ENCODE results near the gene MRPL40. TPM values are rescaled to one million over a fixed set of nuclear protein-coding genes. Genes with fewer than 3 reads are reported as not detected.

Gene MRPL40
- total RNA-seq, 1 donor: 34.4 TPM

GRCh38 chr22:19463008-19463407, 30.7 kb downstream of the MRPL40 start:
- no peak overlapping the region for H3K4me2 ChIP-seq (ENCODE audit: insufficient read depth, low read length)
- H3K27me3 ChIP-seq (ENCODE audit: insufficient read depth, low read length): no peaks in the 10 kb centered on the region
- H3K36me3 ChIP-seq (ENCODE audit: insufficient read depth, low read length): peaks cover 51% of the 10 kb centered on the region

GRCh38 chr22:19463491-19464469, 31.4 kb downstream of the MRPL40 start:
- peak overlapping the region; percentile 0 for H3K4me2 ChIP-seq (ENCODE audit: insufficient read depth, low read length)
- peaks cover 8% of the 10 kb centered on the region for H4K20me1 ChIP-seq (ENCODE audit: insufficient read depth, low read length)
- no peak for TF ChIP-seq CTCF (IDR thresholded peaks at IDR 0.05; ENCODE audit: extremely low read depth, low read depth, low read length)
- no peaks in the 10 kb centered on the region for H3K27me3 ChIP-seq (ENCODE audit: insufficient read depth, low read length)
- H3K27ac ChIP-seq (ENCODE audit: low read depth, low read length): peak overlapping the region; percentile 33
- H3K4me1 ChIP-seq (ENCODE audit: insufficient read depth, low read length): peaks cover 10% of the 10 kb centered on the region
- H3K36me3 ChIP-seq (ENCODE audit: insufficient read depth, low read length): peaks cover 55% of the 10 kb centered on the region
- no peak for DNase-seq (ENCODE audit: insufficient read length, low spot score, missing footprints)
- no peak overlapping the region for H3K4me3 ChIP-seq (ENCODE audit: insufficient read depth, low read length)
- no peak overlapping the region for H2AFZ ChIP-seq (ENCODE audit: low read length)
- no peaks in the 10 kb centered on the region for H3K9me3 ChIP-seq (ENCODE audit: low read depth, low read length)
- peaks cover 4% of the 10 kb centered on the region for H3K79me2 ChIP-seq (ENCODE audit: insufficient read depth, low read length)

More at GRCh38 chr22:19463008-19463407, 30.7 kb downstream of the MRPL40 start:
- no peak for TF ChIP-seq CTCF (IDR thresholded peaks at IDR 0.05; ENCODE audit: extremely low read depth, low read depth, low read length)
- H3K4me3 ChIP-seq (ENCODE audit: insufficient read depth, low read length): no peak overlapping the region
- no peak overlapping the region for H2AFZ ChIP-seq (ENCODE audit: low read length)
- H3K79me2 ChIP-seq (ENCODE audit: insufficient read depth, low read length): peaks cover 2% of the 10 kb centered on the region
- no peak for DNase-seq (ENCODE audit: insufficient read length, low spot score, missing footprints)
- H4K20me1 ChIP-seq (ENCODE audit: insufficient read depth, low read length): peaks cover 3% of the 10 kb centered on the region
- H3K4me1 ChIP-seq (ENCODE audit: insufficient read depth, low read length): peaks cover 10% of the 10 kb centered on the region
- peak overlapping the region; percentile 33 for H3K27ac ChIP-seq (ENCODE audit: low read depth, low read length)
- H3K9me3 ChIP-seq (ENCODE audit: low read depth, low read length): no peaks in the 10 kb centered on the region

- Histone ChIP-seq H3K4me1 (ENCODE audit: insufficient read depth, low read length) (peaks cover 10% of the 10 kb centered on the region), H2AFZ (ENCODE audit: low read length) (no peak overlapping the region), H4K20me1 (ENCODE audit: insufficient read depth, low read length) (peaks cover 14% of the 10 kb centered on the region), H3K4me3 (ENCODE audit: insufficient read depth, low read length) (no peak overlapping the region), H3K27me3 (ENCODE audit: insufficient read depth, low read length) (no peaks in the 10 kb centered on the region), H3K27ac (ENCODE audit: low read depth, low read length) (peak overlapping the region; percentile 33), H3K9me3 (ENCODE audit: low read depth, low read length) (no peaks in the 10 kb centered on the region), H3K36me3 (ENCODE audit: insufficient read depth, low read length) (peaks cover 59% of the 10 kb centered on the region), H3K4me2 (ENCODE audit: insufficient read depth, low read length) (no peak overlapping the region), H3K79me2 (ENCODE audit: insufficient read depth, low read length) (peaks cover 10% of the 10 kb centered on the region)
- no peak for TF ChIP-seq CTCF (IDR thresholded peaks at IDR 0.05; ENCODE audit: extremely low read depth, low read depth, low read length)
- no peak for DNase-seq (ENCODE audit: insufficient read length, low spot score, missing footprints)
Observed at GRCh38 chr22:19464546-19464945, 32.2 kb downstream of the MRPL40 start.

- no peak for DNase-seq (ENCODE audit: insufficient read length, low spot score, missing footprints)
- Histone ChIP-seq H3K4me1 (ENCODE audit: insufficient read depth, low read length) (peaks cover 10% of the 10 kb centered on the region), H3K36me3 (ENCODE audit: insufficient read depth, low read length) (peaks cover 63% of the 10 kb centered on the region), H3K27me3 (ENCODE audit: insufficient read depth, low read length) (no peaks in the 10 kb centered on the region), H3K79me2 (ENCODE audit: insufficient read depth, low read length) (peaks cover 14% of the 10 kb centered on the region), H2AFZ (ENCODE audit: low read length) (no peak overlapping the region), H4K20me1 (ENCODE audit: insufficient read depth, low read length) (peaks cover 17% of the 10 kb centered on the region), H3K9me3 (ENCODE audit: low read depth, low read length) (no peaks in the 10 kb centered on the region), H3K4me3 (ENCODE audit: insufficient read depth, low read length) (no peak overlapping the region), H3K4me2 (ENCODE audit: insufficient read depth, low read length) (no peak overlapping the region), H3K27ac (ENCODE audit: low read depth, low read length) (no peak overlapping the region)
- no peak for TF ChIP-seq CTCF (IDR thresholded peaks at IDR 0.05; ENCODE audit: extremely low read depth, low read depth, low read length)
Observed at GRCh38 chr22:19464975-19465374, 32.6 kb downstream of the MRPL40 start.
